SK-N-SH treated with all-trans-retinoic acid at 6 μM for 48 hours (cell line): ENCODE measurements around the gene PIGZ.

Experiments used
- RARB ChIP-seq: fragments of 250-450 bp; sonication (Bioruptor Pico); IDR thresholded peaks from 2 replicates; pipeline ENCODE4 v1.8.0; 2021; ENCODE audit warnings: mild to moderate bottlenecking, moderate library complexity
- SNAI2 ChIP-seq: fragments of 250-450 bp; sonication (Bioruptor Pico); IDR thresholded peaks from 2 replicates; pipeline ENCODE4 v1.5.0; 2020; ENCODE audit warnings: mild to moderate bottlenecking, moderate library complexity
- ZFP3 ChIP-seq: fragments of 250-450 bp; sonication (Bioruptor Pico); IDR thresholded peaks from 2 replicates; pipeline ENCODE4 v1.5.0; 2020; ENCODE audit warnings: mild to moderate bottlenecking, moderate library complexity

DNA sequence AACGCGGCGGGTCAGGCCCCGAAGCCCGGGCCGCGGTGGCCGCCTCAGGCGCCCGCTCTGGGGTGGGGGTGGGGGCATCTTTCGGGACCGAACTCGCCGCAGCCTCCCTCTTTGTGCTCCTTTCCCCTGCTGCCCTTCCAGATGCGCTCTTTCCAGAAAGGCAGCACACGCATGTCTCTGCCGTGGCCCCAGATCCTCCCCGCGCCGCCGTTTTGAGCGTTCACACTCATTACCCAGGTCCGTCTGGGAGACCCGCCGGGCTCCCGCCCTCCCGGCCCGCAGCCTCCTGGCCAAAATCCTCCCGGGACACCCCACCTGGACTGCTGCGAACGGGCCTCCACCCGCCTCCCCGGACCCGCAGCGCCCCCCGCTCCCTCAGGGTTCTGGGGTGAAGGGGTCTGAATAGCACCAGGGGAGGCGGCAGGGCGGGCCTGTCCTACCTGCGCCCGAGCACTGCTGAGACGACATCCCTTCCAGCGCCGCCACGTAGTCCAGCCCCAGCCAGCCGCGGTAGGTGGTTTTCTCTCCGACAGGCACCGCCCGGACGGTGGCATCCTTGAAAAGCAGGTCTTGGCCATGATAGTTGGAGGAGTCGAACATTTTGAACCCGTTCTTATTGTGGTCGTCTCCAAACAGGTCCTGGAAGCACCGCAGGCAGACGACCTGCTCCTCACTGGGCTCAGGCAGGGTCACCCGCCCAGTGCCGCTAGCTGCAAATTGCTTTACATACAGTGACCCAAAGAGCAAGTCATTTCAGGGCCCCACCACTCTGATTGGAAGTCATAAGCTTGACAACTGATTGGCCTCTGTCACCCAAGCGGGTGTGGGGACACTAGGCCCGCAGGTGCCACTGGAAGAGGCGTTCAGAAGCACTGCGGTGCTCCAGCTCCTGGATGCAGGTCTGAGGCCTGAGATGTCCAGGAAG, 35.1 kb upstream of the PIGZ start:
- TF ChIP-seq SNAI2 (CRISPR knock-in tag) (no peak), ZFP3 (CRISPR knock-in tag) (no peak), RARB (CRISPR knock-in tag) (no peak)
